GM10266 (cell line): ENCODE data around the gene NPM1.

Experiments
- DNase-seq: peaks from one replicate; pipeline ENCODE4 v3.0.0; 2012; ENCODE audit errors: extremely low spot score
- CTCF ChIP-seq: IDR thresholded peaks from 2 replicates; pipeline ENCODE4 v1.5.1; 2012; ENCODE audit warnings: mild to moderate bottlenecking, low read depth; ENCODE audit not compliant: control insufficient read depth, insufficient read depth; ENCODE audit errors: missing control alignments

NPM1 gene

GRCh38 chr5:171455522-171455921, 67.9 kb downstream of the NPM1 start:
- no peak for DNase-seq
- no peak for TF ChIP-seq CTCF

DNA sequence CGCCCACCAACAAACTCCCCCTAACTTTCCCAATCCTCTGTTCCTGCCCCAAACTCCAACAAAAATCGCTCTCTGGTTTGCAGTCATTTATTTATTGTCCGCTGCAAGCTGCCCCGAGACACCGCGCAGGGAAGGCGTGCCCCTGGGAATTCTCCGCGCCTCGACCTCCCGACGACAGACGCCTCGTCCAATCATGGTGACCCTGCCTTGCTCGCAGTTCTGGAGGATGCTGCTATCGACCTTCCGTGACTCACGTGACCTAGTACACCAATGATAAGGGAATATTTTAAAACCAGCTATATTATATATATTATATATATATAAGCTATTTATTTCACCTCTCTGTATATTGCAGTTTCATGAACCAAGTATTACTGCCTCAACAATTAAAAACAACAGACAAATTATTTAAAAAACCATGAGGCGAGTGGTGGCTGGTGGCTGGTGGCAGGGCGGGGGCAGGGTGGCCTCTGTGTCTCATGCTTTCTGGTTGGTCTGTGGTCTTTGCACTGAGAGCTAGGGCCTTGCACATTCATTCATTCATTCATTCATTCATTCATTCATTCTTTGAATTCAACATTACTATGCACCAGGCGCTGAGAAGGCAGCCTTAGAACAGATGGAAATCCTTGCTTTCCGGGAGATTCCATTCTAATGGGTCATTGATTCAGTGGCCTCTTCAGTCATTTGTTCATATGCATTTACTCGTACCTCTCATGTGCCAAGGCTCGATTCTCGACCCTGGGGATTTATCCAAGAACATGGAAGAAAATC, 69.7 kb downstream of the NPM1 start:
- no peak for TF ChIP-seq CTCF
- no peak for DNase-seq

DNA sequence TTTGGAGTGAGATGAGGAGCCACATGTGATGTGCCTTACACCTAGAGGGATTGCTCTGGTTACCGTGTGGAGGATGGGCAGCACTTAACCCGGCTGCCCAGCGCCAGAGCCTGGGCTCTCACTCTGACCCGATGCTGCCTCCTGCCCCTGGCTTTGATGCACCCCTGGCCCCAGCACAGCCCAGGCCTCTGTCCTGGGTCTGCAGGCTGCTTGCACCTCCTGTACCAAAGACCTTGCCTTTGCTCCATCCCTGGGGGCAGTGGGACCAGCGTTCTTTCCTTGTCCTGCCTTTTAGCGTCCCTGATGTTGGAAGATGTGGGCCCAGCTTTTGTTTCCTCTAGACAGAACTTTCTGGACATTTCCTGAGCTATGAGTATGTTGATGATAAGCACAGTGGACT, 72.2 kb downstream of the NPM1 start:
- no peak for DNase-seq
- no peak for TF ChIP-seq CTCF
